GM18868 (cell line): ENCODE data around the gene FDXR.

Experiments used
- ATAC-seq: cut with Tn5 transposase; IDR thresholded peaks from one replicate; pipeline ENCODE4 v1.9.1; 2021; ENCODE audit warnings: mild to moderate bottlenecking, moderate library complexity; ENCODE audit not compliant: unreplicated experiment

FDXR gene

GRCh38 chr17:74839990-74840852, 32.6 kb downstream of the FDXR start:
- no peak for ATAC-seq

GRCh38 chr17:74838274-74838673, 34.5 kb downstream of the FDXR start:
- no peak for ATAC-seq

GRCh38 chr17:74836691-74837467, 35.9 kb downstream of the FDXR start:
- no peak for ATAC-seq

- no peak for ATAC-seq
These were observed 36.6 kb downstream of the FDXR start for GRCh38 chr17:74836191-74836590.

- ATAC-seq, result no peak
These were observed 39.1 kb downstream of the FDXR start for GRCh38 chr17:74833501-74834377.

GRCh38 chr17:74832421-74832820, 40.4 kb downstream of the FDXR start:
- ATAC-seq, result no peak

- ATAC-seq, result no peak
These were observed 41.2 kb downstream of the FDXR start for GRCh38 chr17:74831444-74832146.

- ATAC-seq, result no peak
These were observed 41.9 kb downstream of the FDXR start for GRCh38 chr17:74830861-74831260.

- no peak for ATAC-seq
These were observed 45.0 kb downstream of the FDXR start for GRCh38 chr17:74827800-74828199.

- no peak for ATAC-seq
These were observed 46.7 kb downstream of the FDXR start for GRCh38 chr17:74825952-74826719.

GRCh38 chr17:74824961-74825627, 47.7 kb downstream of the FDXR start:
- no peak for ATAC-seq

GRCh38 chr17:74822939-74823367, 49.8 kb downstream of the FDXR start:
- ATAC-seq, result no peak

GRCh38 chr17:74822335-74822938, 50.4 kb downstream of the FDXR start:
- no peak for ATAC-seq

GRCh38 chr17:74821655-74822334, 51.0 kb downstream of the FDXR start:
- no peak for ATAC-seq

- no peak for ATAC-seq
These were observed 52.9 kb downstream of the FDXR start for GRCh38 chr17:74819801-74820436.

GRCh38 chr17:74818291-74818938, 54.4 kb downstream of the FDXR start:
- ATAC-seq, result no peak
